ENCODE data around the gene RNH1.
"Not testable (repeated sequence)": the region's sequence is repeated elsewhere in the genome, so short reads cannot be mapped to it uniquely, and the experiment has no call there.

RNH1 gene

GRCh38 chr11:520428-521176 lies 13.6 kb upstream of the RNH1 start:
- no peak for DNase-seq (ENCODE audit: low read depth)

DNA sequence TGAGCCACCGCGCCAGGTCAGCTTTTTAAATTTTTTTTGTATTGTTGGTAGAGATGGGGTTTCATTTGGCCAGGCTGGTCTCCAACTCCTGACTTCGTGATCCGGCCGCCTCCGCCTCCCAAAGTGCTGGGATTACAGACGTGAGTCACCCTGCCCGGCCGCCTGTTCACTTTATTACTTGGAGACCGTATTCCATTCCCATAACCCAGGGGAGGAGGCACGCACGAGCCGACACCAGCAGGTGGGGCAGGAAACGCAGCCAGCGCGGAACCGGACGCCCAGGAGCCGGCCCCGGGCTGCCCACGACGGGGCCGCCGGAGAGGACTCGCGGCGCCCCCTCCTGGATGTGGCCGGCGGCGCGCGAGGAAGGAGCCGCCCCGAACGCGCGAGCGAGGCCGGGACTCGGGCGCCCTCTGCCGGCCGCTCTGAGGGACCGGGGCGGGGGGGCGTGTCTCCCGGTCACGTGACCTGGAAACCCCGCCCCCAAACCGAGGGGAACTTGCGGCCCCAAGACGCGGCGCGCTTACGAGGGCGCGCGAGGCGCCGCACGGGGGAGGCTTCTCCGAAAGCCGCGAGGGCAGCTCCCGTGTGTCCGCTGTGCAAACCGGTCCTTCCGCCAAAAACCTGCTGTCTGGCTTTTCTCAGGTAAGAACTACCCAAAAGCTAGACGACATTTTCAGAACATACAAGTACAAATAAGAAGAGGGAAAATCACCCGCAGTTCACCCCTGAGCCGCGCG lies 11.6 kb upstream of the RNH1 start:
- peak; percentile 75 for DNase-seq (ENCODE audit: low read depth)

GRCh38 chr11:516918-517685 lies 10.1 kb upstream of the RNH1 start:
- DNase-seq (ENCODE audit: low read depth): not testable (repeated sequence)

DNA sequence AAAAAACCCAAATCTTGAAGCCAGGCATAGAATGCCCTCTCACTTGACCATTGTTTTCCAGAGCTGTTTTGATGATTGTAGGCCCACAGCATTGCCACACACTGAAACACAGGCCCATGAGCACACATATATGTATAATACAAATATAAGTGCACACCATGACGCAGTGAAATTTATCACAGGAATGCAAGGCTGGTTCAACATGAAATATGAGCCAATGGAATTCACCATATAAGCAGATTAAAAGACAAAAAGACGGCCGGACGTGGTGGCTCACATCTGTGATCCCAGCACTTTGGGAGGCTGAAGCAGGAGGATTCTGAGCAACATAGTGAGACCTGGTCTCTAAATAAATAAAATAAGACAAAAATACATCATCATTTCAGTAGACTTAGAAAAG lies 9.4 kb upstream of the RNH1 start:
- DNase-seq (ENCODE audit: low read depth): no peak

DNA sequence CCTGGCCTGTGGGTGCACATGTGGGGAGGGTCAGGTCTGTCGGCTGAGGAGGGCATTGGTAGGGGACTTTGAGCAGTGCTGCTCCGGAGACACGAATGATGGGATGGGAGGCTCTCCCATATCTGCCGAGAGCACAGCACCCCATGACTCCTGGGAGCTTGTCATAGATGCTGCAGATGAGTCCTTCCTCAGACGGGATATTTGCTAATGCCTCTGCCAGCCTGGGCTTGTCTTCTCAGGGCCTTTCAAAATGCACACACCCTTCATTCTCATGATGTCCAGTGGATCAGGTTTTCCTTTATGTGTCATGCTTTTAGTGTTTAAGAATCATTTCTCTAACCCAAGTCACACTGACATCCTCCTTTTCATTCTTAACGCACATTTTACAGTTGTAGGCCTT lies 8.1 kb upstream of the RNH1 start:
- no peak for DNase-seq (ENCODE audit: low read depth)

- no peak for DNase-seq (ENCODE audit: low read depth)
These were observed 7.6 kb upstream of the RNH1 start for GRCh38 chr11:514606-515005.

GRCh38 chr11:512761-513595 lies 5.9 kb upstream of the RNH1 start:
- DNase-seq (ENCODE audit: low read depth): no peak

DNA sequence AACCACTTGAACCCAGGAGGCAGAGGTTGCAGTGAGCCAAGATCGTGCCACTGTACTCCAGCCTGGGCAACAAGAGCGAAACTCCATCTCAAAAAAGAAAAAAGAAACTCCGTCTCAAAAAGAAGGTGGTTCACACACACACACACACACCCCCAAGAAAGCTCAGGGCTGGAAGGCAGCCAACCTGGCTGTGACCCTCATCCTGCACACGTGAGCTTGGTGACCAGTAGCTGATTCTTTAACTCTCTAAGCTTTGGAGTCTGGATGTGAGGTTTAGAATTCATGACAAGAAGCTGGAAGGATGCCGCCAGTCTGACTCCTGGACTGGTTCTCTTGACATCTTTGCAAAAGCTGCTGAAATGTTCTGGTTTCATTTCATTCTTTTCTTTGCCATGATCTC lies 1.9 kb upstream of the RNH1 start:
- DNase-seq (ENCODE audit: low read depth): no peak

DNA sequence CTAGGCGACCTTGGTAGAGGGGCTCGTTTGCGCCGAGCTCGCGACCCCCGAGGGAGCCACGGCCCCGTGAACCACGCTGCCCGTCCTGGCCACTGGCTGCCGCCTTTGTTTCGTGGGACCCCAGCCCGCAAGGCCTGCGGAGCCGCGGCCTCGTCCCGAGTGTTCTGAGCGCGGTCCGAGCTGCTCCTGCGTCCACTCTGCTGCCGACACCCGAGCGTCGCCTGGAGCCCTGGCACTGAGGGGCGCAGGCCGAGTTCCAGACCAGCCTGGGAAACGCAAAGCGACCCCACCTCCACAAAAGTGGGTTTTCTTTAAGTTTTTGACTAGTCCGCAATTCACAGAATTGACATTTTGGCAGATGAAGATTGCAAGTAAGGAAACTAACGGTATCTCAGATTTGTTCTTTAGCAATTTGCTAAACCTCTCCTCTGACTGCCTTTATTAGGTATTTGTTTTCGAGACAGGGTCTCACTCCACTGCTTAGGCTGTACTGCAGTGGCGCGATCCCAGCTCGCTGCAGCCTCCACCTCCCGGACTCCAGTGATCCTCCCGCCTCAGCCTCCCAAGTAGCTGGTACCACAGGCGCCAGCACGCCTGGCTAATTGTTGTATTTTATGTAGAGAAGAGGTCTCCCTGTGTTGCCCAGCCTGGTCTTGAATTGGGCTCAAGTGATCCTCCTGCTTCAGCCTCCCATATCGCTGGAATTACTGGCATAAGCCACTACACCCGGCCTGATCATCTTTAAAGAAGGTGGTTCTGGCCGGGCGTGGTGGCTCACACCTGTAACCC lies 879 bp upstream of the RNH1 start:
- no peak for DNase-seq (ENCODE audit: low read depth)

GRCh38 chr11:506238-506994 lies 626 bp downstream of the RNH1 start:
- peak; percentile 94 for DNase-seq (ENCODE audit: low read depth)

DNA sequence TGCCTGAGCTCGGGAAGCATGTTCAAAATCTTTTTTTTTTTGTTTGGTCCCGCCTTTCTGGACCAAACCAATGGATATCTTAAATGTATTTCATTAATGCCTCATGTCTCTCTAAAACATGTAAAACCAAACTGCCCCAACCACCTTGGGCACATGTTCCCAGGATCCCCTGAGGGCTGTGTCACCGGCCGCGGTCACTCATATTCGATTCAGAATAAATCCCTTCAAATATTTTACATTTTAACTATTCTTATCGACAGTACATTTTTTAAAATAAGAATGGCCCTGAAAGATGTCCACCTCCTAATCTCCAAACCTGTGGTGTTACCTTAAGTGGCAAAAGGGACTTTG lies 2.1 kb downstream of the RNH1 start:
- no peak for DNase-seq (ENCODE audit: low read depth)

- DNase-seq (ENCODE audit: low read depth): no peak
These were observed 2.7 kb downstream of the RNH1 start for GRCh38 chr11:504053-504993.

GRCh38 chr11:503179-503981 lies 3.7 kb downstream of the RNH1 start:
- no peak for DNase-seq (ENCODE audit: low read depth)

DNA sequence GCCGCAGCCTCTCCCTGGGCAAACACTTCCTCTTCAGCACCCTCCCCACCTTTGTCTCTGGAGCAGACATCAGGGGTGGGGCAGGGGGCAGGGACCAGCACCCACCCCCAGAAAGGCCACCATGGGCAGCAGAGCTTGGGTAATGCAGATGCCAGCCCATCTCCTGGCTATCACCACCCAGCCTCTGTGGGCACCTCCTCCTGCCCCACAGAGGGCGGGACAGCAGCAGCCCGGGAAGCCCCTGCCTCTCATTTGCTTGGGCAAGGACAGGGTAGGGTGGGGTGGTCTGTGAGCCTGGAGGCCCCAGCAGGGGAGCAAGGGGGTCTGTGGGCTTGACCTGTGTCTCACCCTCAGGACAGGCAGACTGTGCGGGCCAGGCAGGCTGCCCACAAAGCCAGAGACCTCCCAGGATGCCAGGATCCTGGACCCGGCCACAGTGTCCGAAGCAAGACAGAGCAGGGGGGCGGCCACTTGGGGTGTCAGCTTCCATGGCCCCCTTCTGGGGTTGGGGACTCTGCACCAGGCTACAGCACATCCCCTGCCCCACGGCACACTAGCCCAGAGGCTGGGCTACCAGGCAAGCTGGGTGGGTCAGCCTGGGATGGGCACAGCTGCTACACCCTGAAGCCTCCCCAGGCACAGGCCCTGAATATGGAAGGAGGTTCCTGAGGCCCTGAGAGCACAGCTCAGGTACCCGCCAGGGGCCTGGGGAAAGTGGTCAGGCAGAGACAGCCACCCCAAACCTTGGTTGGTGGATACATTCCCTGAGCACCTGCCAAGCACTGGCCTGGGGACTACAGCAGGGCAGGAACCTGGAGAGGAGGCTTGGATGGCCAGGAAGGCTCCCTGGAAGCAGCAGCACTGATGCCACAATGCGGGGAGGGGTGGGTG lies 4.5 kb downstream of the RNH1 start:
- DNase-seq (ENCODE audit: low read depth): no peak

GRCh38 chr11:501683-502287 lies 5.3 kb downstream of the RNH1 start:
- no peak for DNase-seq (ENCODE audit: low read depth)

GRCh38 chr11:501001-501682 lies 5.9 kb downstream of the RNH1 start:
- DNase-seq (ENCODE audit: low read depth): no peak
